Measurements from ENCODE around the gene KBTBD12.
"Not testable (repeated sequence)": the region's sequence is repeated elsewhere in the genome, so short reads cannot be mapped to it uniquely, and the experiment has no call there.

DNA sequence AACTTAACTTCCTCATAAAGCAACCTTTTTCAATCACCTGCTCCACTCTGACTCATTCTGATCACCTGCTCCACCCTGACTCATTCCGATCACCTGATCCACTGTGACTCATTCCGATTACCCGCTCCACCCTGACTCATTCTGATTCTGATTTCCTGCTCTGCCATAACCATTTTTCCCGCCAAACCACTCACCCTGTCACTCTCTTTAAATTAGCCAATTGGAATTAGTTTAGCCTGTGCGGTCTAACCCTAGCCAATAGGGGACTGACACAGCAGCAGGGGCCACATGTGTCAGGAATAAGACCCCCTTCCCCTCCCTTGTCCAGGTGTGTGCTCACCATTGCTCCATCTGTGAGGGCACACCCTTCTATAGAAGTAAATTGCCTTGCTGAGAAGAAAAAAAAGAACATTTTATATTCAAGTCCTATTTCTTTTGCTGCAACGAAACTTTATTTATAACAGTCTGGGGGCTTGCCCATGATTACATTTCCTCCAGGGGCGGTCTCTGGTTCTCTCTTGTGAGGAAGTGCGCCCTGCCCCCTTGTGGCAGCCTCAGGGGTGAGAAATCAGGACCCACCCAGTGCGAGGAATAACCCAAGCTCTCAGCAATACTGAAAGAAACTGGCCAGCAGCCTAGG lies 24.3 kb upstream of the KBTBD12 start:
- not testable (repeated sequence) for TF ChIP-seq TAF1 (IDR thresholded peaks at IDR 0.05; ENCODE audit: low read depth, low read length); POLR2A (IDR thresholded peaks at IDR 0.05; ENCODE audit: low read depth, low read length); POLR2AphosphoS5 (IDR thresholded peaks at IDR 0.05; ENCODE audit: low read depth, low read length); SPI1 (IDR thresholded peaks at IDR 0.05; ENCODE audit: low read depth, low read length); POU2F2 (IDR thresholded peaks at IDR 0.05; ENCODE audit: low read depth, low read length); PAX5 (IDR thresholded peaks at IDR 0.05; ENCODE audit: insufficient read depth, low read length, severe bottlenecking)

Data from GM12891 (cell line).